PFSK-1 (cell line): ENCODE data around the gene COL6A5.

Experiments
- FOXP2 ChIP-seq: optimal IDR thresholded peaks from 2 replicates; pipeline ENCODE3; 2011; ENCODE audit warnings: borderline replicate concordance, control low read depth, inconsistent platforms; ENCODE audit not compliant: insufficient read depth; ENCODE audit errors: extremely low read length, extremely low read depth
- POLR2AphosphoS5 ChIP-seq: IDR thresholded peaks from 2 replicates; pipeline ENCODE4 v1.6.1; 2012; ENCODE audit warnings: low read depth, mild to moderate bottlenecking, control low read depth, low read length, moderate library complexity
- SIN3A ChIP-seq: IDR thresholded peaks from 2 replicates; pipeline ENCODE4 v1.6.1; 2012; ENCODE audit warnings: mild to moderate bottlenecking, low read length, moderate library complexity, borderline replicate concordance; ENCODE audit not compliant: insufficient read depth
- TAF1 ChIP-seq: IDR thresholded peaks from 2 replicates; pipeline ENCODE4 v1.6.1; 2012; ENCODE audit warnings: low read length, control low read depth, borderline replicate concordance; ENCODE audit not compliant: insufficient read depth
- TF ChIP-seq, protein P1 (sequence below), 2 experiments: IDR thresholded peaks; 2 replicates each; pipeline versions ENCODE4 v1.6.1 to v1.8.0; 2011 to 2012; ENCODE audit warnings: low read depth in 2 of 2, low read length in 2 of 2, control low read depth in 1 of 2, inconsistent platforms in 1 of 2, mild to moderate bottlenecking in 1 of 2, moderate library complexity in 1 of 2; ENCODE audit not compliant: insufficient read depth in 1 of 2

COL6A5 gene

DNA sequence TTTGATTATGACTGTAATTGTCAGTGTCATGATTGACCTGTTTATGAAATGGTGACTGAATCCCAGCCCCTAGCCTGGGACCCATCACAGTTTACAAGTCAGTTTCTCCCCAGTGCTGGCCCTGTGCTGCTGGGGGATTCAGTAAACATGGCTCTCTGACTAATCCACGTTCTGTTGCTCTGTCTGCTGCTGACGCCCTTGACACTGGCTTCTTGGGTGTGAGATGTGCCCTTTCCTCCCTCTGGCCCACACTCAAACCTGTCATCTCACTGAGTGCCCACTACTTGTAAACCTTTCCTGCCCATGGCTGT is 84.2 kb downstream of the COL6A5 start:
- no peak for TF ChIP-seq FOXP2
- TF ChIP-seq SIN3A: no peak
- no peak for TF ChIP-seq POLR2AphosphoS5
- TF ChIP-seq, protein P1, sequence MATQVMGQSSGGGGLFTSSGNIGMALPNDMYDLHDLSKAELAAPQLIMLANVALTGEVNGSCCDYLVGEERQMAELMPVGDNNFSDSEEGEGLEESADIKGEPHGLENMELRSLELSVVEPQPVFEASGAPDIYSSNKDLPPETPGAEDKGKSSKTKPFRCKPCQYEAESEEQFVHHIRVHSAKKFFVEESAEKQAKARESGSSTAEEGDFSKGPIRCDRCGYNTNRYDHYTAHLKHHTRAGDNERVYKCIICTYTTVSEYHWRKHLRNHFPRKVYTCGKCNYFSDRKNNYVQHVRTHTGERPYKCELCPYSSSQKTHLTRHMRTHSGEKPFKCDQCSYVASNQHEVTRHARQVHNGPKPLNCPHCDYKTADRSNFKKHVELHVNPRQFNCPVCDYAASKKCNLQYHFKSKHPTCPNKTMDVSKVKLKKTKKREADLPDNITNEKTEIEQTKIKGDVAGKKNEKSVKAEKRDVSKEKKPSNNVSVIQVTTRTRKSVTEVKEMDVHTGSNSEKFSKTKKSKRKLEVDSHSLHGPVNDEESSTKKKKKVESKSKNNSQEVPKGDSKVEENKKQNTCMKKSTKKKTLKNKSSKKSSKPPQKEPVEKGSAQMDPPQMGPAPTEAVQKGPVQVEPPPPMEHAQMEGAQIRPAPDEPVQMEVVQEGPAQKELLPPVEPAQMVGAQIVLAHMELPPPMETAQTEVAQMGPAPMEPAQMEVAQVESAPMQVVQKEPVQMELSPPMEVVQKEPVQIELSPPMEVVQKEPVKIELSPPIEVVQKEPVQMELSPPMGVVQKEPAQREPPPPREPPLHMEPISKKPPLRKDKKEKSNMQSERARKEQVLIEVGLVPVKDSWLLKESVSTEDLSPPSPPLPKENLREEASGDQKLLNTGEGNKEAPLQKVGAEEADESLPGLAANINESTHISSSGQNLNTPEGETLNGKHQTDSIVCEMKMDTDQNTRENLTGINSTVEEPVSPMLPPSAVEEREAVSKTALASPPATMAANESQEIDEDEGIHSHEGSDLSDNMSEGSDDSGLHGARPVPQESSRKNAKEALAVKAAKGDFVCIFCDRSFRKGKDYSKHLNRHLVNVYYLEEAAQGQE (IDR thresholded peaks at IDR 0.05; ENCODE audit: insufficient read depth in 1 of 2, low read depth in 2 of 2, low read length in 2 of 2): no peak
- no peak for TF ChIP-seq TAF1

DNA sequence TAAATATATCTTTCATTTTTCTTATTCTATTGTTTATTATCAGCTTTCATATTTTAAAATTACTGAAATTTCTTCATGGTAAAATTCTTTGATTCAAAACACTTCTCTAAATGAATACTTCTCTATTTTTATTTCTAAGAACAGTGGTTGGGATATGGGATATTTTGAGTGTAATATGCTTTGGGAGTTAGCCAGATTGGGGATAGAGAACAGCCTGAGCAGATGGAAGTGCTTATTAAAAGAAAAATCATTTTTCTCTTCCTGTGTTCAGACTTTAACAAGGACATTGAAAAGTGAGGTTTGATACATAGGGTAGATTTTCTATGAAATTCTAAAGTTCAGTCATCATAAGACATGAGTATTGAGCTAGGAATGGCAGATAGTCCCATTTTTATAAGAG is 84.8 kb downstream of the COL6A5 start:
- TF ChIP-seq, protein P1 (IDR thresholded peaks at IDR 0.05; ENCODE audit: insufficient read depth in 1 of 2, low read depth in 2 of 2, low read length in 2 of 2): no peak
- TF ChIP-seq POLR2AphosphoS5 (no peak), SIN3A (no peak), TAF1 (no peak), FOXP2 (no peak)

DNA sequence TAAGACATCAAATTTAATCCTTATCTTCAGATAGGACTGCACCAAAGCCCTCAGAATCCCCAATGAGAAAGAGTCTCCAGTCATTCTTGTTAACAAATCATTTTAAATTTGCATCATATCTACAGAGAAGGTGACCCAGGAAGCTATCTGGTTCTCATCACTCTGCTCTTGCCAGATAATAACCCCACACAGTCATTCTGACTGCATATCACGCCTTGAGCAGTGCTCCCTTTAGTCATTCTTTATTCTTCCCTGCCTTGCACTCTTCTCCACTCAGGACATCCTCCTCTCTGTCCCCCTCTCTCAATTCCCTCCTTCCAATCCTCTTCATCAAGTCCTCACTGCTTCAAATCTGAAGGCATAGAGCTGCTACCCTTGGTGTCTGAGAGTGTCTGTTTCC is 87.8 kb downstream of the COL6A5 start:
- no peak for TF ChIP-seq SIN3A
- TF ChIP-seq POLR2AphosphoS5: no peak
- no peak for TF ChIP-seq FOXP2
- TF ChIP-seq TAF1: no peak
- TF ChIP-seq, protein P1 (IDR thresholded peaks at IDR 0.05; ENCODE audit: insufficient read depth in 1 of 2, low read depth in 2 of 2, low read length in 2 of 2): no peak

DNA sequence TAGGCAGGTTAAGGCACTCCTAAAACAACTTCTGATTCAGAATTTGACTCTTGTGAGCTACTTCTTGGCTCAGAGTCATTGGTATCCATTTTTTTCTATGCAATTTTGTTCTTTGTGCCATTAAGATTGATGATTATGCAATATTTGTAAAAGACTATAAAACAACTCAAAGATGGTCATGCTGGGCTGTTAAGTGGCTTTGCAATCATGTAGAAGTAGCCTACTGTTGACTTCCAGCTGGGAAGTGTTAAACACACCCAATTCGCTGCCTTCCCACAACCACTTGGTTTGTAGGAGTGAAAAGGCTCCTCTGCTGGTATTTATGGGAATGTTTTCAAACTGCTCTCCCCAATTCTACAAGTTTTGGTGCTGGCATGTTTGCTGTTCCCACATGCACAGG is 96.8 kb downstream of the COL6A5 start:
- no peak for TF ChIP-seq FOXP2
- TF ChIP-seq POLR2AphosphoS5: no peak
- TF ChIP-seq, protein P1 (IDR thresholded peaks at IDR 0.05; ENCODE audit: insufficient read depth in 1 of 2, low read depth in 2 of 2, low read length in 2 of 2): no peak
- TF ChIP-seq SIN3A: no peak
- no peak for TF ChIP-seq TAF1

DNA sequence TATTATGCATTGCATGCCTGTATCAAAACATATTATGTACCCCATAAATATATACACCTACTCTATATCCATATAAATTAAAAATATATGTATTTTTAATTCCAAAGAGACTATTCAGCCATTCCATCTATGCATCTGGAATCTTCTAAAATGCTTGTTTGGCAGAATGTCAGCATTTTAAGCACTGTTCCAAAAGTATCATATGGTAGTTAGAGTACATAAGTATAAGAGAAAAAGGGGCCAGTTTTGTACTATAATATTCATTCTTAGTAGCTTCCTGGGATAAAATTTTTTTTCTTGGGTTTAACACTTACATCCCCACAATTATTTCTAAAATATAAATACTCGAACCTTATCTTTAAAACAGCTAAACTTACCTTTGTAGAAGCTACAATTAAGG is 111.1 kb downstream of the COL6A5 start:
- TF ChIP-seq, protein P1 (IDR thresholded peaks at IDR 0.05; ENCODE audit: insufficient read depth in 1 of 2, low read depth in 2 of 2, low read length in 2 of 2): no peak
- TF ChIP-seq POLR2AphosphoS5: no peak
- TF ChIP-seq TAF1: no peak
- no peak for TF ChIP-seq FOXP2
- no peak for TF ChIP-seq SIN3A
